NCI-H82 (cell line): ENCODE data around the gene RASAL1.
A peak's percentile ranks its signal among the peaks of the same experiment; 100 is the strongest.

Experiments used
- DNase-seq: peaks from one replicate; lab custom pipeline; 2025; lab: John Stamatoyannopoulos, UW

The RASAL1 gene

GRCh38 chr12:113135178-113136127 lies at the start of gene RASAL1:
RASAL1 (minus strand) TSS chr12:113135761; CDS start chr12:113135462, 299 bp downstream.
- peak; percentile 81 for DNase-seq

GRCh38 chr12:113184900-113185179 lies 49.3 kb upstream of the RASAL1 start:
- DNase-seq, result peak; percentile 90

GRCh38 chr12:113184098-113184899 lies 48.7 kb upstream of the RASAL1 start:
- DNase-seq, result peak; percentile 80

- DNase-seq, result no peak
Observed at GRCh38 chr12:113183030-113183589, 47.5 kb upstream of the RASAL1 start.

GRCh38 chr12:113181975-113182374 lies 46.4 kb upstream of the RASAL1 start:
- no peak for DNase-seq

- peak; percentile 36 for DNase-seq
Observed at GRCh38 chr12:113180333-113180732, 44.8 kb upstream of the RASAL1 start.

GRCh38 chr12:113179023-113179422 lies 43.5 kb upstream of the RASAL1 start:
- DNase-seq, result no peak

- DNase-seq, result peak; percentile 73
Observed at GRCh38 chr12:113174461-113175384, 39.2 kb upstream of the RASAL1 start.

- DNase-seq, result no peak
Observed at GRCh38 chr12:113173081-113173698, 37.6 kb upstream of the RASAL1 start.

GRCh38 chr12:113172185-113172584 lies 36.6 kb upstream of the RASAL1 start:
- DNase-seq, result no peak

GRCh38 chr12:113171543-113171942 lies 36.0 kb upstream of the RASAL1 start:
- no peak for DNase-seq

- DNase-seq, result no peak
Observed at GRCh38 chr12:113170926-113171325, 35.4 kb upstream of the RASAL1 start.

- DNase-seq, result no peak
Observed at GRCh38 chr12:113170457-113170856, 34.9 kb upstream of the RASAL1 start.

- DNase-seq, result no peak
Observed at GRCh38 chr12:113169697-113170096, 34.1 kb upstream of the RASAL1 start.

GRCh38 chr12:113167868-113168267 lies 32.3 kb upstream of the RASAL1 start:
- DNase-seq, result no peak

GRCh38 chr12:113165521-113166450 lies 30.2 kb upstream of the RASAL1 start:
- no peak for DNase-seq

- DNase-seq, result no peak
Observed at GRCh38 chr12:113164014-113164413, 28.5 kb upstream of the RASAL1 start.

- peak; percentile 81 for DNase-seq
Observed at GRCh38 chr12:113163030-113163360, 27.4 kb upstream of the RASAL1 start.

GRCh38 chr12:113162102-113163029 lies 26.8 kb upstream of the RASAL1 start:
- DNase-seq, result peak; percentile 87
